ENCODE results near the gene ERMP1.

GRCh38 chr9:5840788-5841187 is 7.9 kb upstream of the ERMP1 start:
- TF ChIP-seq POLR2A (IDR thresholded peaks at IDR 0.05; ENCODE audit: low read depth, low read length) (no peak), TAF1 (IDR thresholded peaks at IDR 0.05; ENCODE audit: borderline replicate concordance, low read depth, low read length) (no peak), POLR2AphosphoS5 (IDR thresholded peaks at IDR 0.05; ENCODE audit: low read depth, low read length) (no peak)

Measured in GM12892 (cell line).